HL-60/S4 treated with phorbol 12-myristate 13-acetate at 8.2 ng/mL for 4 days and 3 days (cell line): ENCODE data around the gene LCE1D.

Experiments used
- in situ Hi-C: fragments of 300-500 bp; cut with MboI; formaldehyde crosslinking; loops from 2 replicates; pipeline ENCODE4 v1.15.0; 2022; ENCODE audit warnings: low sequenced_read_pairs

LCE1D gene

DNA sequence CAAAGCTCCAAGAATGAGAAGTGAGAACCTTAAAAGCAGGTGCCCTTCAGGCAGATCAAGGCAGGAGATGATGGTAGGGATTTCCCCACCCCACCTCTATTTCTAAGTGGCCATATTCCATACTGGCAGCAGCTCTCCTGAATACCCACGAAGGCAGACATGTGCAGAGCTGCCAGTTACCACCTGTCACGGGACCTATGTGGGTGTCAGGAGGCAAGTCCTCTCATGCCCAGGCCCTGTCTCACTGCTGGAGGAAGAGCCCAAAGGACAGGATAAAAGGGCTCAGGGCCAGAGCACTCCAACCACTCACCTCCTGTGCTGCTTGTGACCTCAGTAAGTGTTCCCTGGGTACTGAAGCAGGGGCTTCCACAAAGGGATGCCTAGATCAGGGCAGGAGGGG lies 14.5 kb downstream of the LCE1D start:
- in situ Hi-C loops: no loop called here

DNA sequence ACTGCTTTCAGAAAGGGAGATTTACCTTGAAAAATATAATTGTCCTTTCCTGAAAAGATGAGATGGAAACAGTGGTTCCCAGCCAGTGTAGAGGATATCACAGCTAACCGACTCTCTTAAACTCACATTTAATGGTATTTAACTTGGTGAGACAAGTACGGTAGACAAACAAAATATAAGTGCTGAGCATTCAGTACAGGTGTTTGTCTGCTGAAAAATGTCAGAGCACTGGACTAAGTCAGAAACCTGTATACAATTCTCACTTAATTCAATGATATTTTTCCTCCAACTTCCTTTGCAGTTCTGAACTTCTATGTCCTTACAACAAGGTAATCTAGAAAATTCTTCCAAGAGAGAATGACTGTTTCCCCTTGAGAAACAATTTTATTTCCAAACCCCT lies 15.2 kb downstream of the LCE1D start, which contains the start of gene LCE1B:
TSS of gene LCE1B (plus strand) at position 301 of the 400 bp plus-strand sequence. CDS start 476 bp downstream, outside the sequence.
- in situ Hi-C loops: no loop called here

DNA sequence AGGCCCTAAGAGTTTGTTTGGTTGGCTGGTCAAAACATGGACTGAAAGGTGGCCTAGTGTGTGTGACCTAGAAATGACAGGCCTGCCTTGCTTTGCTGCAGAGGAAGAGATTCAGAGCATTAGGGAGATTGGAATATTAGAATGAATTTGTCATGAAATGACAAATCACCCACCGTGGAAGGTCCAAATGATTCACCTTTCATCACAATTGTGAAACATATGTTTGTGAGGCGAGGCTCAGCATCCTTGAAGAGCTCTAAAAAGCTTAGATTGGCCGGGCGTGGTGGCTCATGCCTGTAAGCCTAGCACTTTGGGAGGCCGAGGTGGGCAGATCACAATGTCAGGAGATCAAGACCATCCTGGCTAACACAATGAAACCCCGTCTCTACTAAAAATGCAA lies 20.8 kb downstream of the LCE1D start:
- in situ Hi-C loops: no loop called here

DNA sequence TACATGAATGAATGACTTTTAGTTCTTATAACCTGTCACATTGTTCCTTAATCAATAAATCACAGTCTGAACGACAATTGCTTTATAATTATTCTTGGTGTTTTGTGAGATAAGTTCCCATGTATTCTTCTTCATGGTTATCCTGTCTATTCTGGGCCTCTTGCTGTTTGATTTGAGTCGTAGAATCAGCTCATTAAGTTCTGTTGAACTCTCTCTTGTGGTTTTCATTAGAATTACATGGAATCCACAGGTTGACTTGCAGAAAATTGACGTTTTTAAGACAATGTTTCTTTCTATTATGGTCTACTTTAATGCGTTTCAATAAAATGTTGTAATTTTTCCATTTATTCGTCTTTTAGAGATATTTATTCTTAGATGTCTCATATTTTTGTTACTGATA lies 26.8 kb downstream of the LCE1D start:
- in situ Hi-C loops: no loop called here

DNA sequence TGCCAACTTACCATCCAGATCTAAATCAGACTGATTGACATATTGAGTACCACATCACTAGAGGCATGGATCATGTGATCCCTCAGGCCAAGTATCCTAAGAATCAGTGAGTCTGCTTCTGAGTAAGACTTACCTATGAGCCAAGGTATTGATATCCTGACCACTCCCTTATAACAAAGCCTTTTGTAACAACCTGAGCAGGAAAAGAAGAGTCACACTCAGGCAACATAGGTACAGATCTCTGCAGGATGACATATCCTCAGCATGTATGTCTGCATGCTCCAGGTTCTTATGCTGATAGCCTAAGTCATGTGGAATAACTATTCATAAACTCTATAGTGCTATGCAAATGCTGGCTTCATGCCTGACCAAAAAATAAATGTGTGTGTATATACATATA lies 28.4 kb downstream of the LCE1D start:
- in situ Hi-C loops: no loop called here

DNA sequence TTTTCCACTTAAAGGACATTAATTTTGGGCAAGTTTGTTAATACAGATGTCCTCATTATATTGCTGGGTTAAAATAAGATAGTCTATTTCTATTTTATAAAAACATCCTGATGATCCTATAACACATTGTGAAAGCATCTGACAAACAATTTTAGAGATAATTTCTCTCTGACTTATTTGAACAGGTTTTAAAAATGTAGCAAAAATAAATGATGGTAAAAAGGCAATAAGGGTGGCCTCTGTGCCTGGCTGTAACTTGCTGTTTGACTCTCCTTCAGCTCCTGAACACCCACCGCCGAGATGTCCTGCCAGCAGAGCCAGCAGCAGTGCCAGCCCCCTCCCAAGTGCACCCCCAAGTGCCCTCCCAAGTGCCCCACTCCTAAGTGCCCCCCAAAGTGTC lies 30.7 kb downstream of the LCE1D start, which contains the start of gene LCE1A:
TSS of gene LCE1A (plus strand) at position 301 of the 400 bp plus-strand sequence. CDS start at position 301, 0 bp downstream.
- in situ Hi-C loops: no loop called here

DNA sequence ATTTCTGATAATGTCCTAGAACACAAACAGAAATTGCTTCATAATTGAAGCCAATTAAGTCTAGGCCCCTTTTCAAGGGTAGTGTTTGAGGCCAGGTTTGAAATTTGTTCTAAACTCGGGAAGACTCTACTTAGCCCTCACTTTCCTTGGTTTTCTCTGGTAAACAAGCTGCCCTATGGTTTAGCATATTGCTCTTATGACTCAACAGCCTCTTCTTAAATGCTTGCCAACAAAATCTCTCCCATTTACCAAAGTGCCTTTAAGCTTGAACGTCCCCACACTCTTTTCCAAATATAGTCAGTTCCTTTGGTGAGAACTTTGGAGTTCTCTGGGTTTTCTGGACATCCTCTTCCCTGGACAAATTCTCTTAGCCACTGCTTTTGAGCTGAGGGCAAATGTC lies 40.3 kb downstream of the LCE1D start:
- in situ Hi-C loops: no loop called here

DNA sequence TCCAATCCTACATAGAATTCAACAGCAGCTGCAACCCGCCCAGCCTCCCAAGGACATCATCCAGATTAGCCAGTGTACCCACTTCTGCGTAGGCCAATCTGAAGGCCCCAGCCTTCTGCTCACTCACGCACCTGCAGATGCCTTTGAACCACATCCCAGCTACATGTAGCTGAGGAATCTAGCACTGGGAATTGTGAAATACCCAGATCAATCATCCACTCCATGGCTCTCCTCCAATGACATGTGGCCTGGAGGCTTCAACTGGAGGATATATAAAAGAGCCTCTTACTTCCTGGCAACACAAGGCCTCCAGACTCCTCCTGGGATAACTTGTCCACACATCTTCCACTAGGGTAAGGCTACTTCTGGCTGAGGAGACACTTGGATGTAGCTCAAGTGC lies 46.0 kb downstream of the LCE1D start, which contains the start of gene LCE6A:
TSS of gene LCE6A (plus strand) at position 301 of the 400 bp plus-strand sequence. CDS start 665 bp downstream, outside the sequence.
- in situ Hi-C loops: no loop called here
